HG03432 (cell line): Measurements from ENCODE around the gene HDHD5.
"Not testable (repeated sequence)": the region's sequence is repeated elsewhere in the genome, so short reads cannot be mapped to it uniquely, and the experiment has no call there.

Experiments used
- ATAC-seq: cut with Tn5 transposase; IDR thresholded peaks from one replicate; pipeline ENCODE4 v1.9.1; 2021; ENCODE audit warnings: mild to moderate bottlenecking, moderate library complexity; ENCODE audit not compliant: unreplicated experiment

Gene HDHD5

GRCh38 chr22:17157714-17158113 lies 1.4 kb downstream of the HDHD5 start:
- no peak for ATAC-seq

GRCh38 chr22:17155941-17156340 lies 3.1 kb downstream of the HDHD5 start:
- no peak for ATAC-seq

- ATAC-seq = no peak
Observed at GRCh38 chr22:17152971-17153370, 6.1 kb downstream of the HDHD5 start.

- ATAC-seq = no peak
Observed at GRCh38 chr22:17152340-17152739, 6.7 kb downstream of the HDHD5 start.

GRCh38 chr22:17149076-17149815 lies 9.8 kb downstream of the HDHD5 start:
- ATAC-seq = no peak

- ATAC-seq = not testable (repeated sequence)
Observed at GRCh38 chr22:17147458-17147857, 11.6 kb downstream of the HDHD5 start.

- no peak for ATAC-seq
Observed at GRCh38 chr22:17145021-17145680, 13.9 kb downstream of the HDHD5 start.

GRCh38 chr22:17143826-17144225 lies 15.3 kb downstream of the HDHD5 start:
- ATAC-seq = no peak

GRCh38 chr22:17143101-17143500 lies 16.0 kb downstream of the HDHD5 start:
- no peak for ATAC-seq

- no peak for ATAC-seq
Observed at GRCh38 chr22:17140826-17141766, 18.0 kb downstream of the HDHD5 start.

- no peak for ATAC-seq
Observed at GRCh38 chr22:17140022-17140421, 19.1 kb downstream of the HDHD5 start.

GRCh38 chr22:17138513-17138912 lies 20.6 kb downstream of the HDHD5 start:
- no peak for ATAC-seq

- ATAC-seq = no peak
Observed at GRCh38 chr22:17137861-17138425, 21.1 kb downstream of the HDHD5 start.

GRCh38 chr22:17137170-17137569 lies 21.9 kb downstream of the HDHD5 start:
- no peak for ATAC-seq

- ATAC-seq = no peak
Observed at GRCh38 chr22:17135153-17135760, 23.8 kb downstream of the HDHD5 start.

- no peak for ATAC-seq
Observed at GRCh38 chr22:17133137-17133536, 25.9 kb downstream of the HDHD5 start.

- no peak for ATAC-seq
Observed at GRCh38 chr22:17132112-17132511, 27.0 kb downstream of the HDHD5 start.

GRCh38 chr22:17131686-17132085 lies 27.4 kb downstream of the HDHD5 start:
- no peak for ATAC-seq

- ATAC-seq = no peak
Observed at GRCh38 chr22:17130199-17130598, 28.9 kb downstream of the HDHD5 start.
